GM12875 (cell line): ENCODE results near the gene SPDEF.

Source experiments
- H3K4me3 ChIP-seq: one replicate; pipeline ENCODE4 v1.5.1; 2011; ENCODE audit warnings: low read depth, low read length, control low read depth
- CTCF ChIP-seq: IDR thresholded peaks from 2 replicates; pipeline ENCODE4 v1.5.1; 2011; ENCODE audit warnings: low read depth, mild to moderate bottlenecking, control low read depth, inconsistent platforms, low read length, moderate library complexity, borderline replicate concordance; ENCODE audit not compliant: insufficient read depth

SPDEF gene

GRCh38 chr6:34537922-34538550 lies 18.1 kb downstream of the SPDEF start:
- no peak for TF ChIP-seq CTCF

GRCh38 chr6:34536959-34537848 lies 18.9 kb downstream of the SPDEF start:
- H3K4me3 ChIP-seq, result no peak overlapping the region
- no peak for TF ChIP-seq CTCF

More at GRCh38 chr6:34537922-34538550, 18.1 kb downstream of the SPDEF start:
- no peak overlapping the region for H3K4me3 ChIP-seq

- H3K4me3 ChIP-seq, result no peak overlapping the region
- TF ChIP-seq CTCF, result no peak
Measured at GRCh38 chr6:34536251-34536958, 19.7 kb downstream of the SPDEF start.

GRCh38 chr6:34535646-34536045 lies 20.5 kb downstream of the SPDEF start:
- TF ChIP-seq CTCF, result no peak
- H3K4me3 ChIP-seq, result no peak overlapping the region

GRCh38 chr6:34535199-34535598 lies 20.9 kb downstream of the SPDEF start:
- no peak overlapping the region for H3K4me3 ChIP-seq
- TF ChIP-seq CTCF, result no peak

- TF ChIP-seq CTCF, result no peak
Measured at GRCh38 chr6:34534656-34535055, 21.5 kb downstream of the SPDEF start.

GRCh38 chr6:34534146-34534545 lies 22.0 kb downstream of the SPDEF start:
- H3K4me3 ChIP-seq, result no peak overlapping the region
- no peak for TF ChIP-seq CTCF

More at GRCh38 chr6:34534656-34535055, 21.5 kb downstream of the SPDEF start:
- no peak overlapping the region for H3K4me3 ChIP-seq
